Neutrophil (primary cell): ENCODE data around the gene PRR14L.
A peak's percentile ranks its signal among the peaks of the same experiment; 100 is the strongest.

Source experiments
- H3K27ac ChIP-seq: fragments of 200-600 bp; sonication (generic); 2 replicates; pipeline ENCODE4 v1.5.1; 2016; ENCODE audit warnings: mild to moderate bottlenecking, moderate library complexity
- H3K27me3 ChIP-seq: fragments of 200-600 bp; sonication (generic); 2 replicates; pipeline ENCODE4 v1.6.0; 2016; ENCODE audit warnings: mild to moderate bottlenecking
- H3K36me3 ChIP-seq: fragments of 200-600 bp; sonication (generic); 2 replicates; pipeline ENCODE4 v1.5.1; 2017
- H3K4me1 ChIP-seq, 2 experiments: fragments of 200-600 bp in 1 of 2; sonication (generic) in 1 of 2; 1 replicate in 1 of 2; 2 replicates in 1 of 2; pipeline versions ENCODE4 v1.5.1 to v1.6.1; 2013 to 2016; ENCODE audit warnings: low read depth in 1 of 2, low read length in 1 of 2, mild to moderate bottlenecking in 1 of 2, moderate library complexity in 1 of 2; ENCODE audit not compliant: control insufficient read depth in 1 of 2, insufficient read depth in 1 of 2
- H3K4me3 ChIP-seq, 2 experiments: fragments of 200-600 bp in 1 of 2; sonication (generic) in 1 of 2; 1 replicate in 1 of 2; 2 replicates in 1 of 2; pipeline ENCODE4 v1.5.1; 2013 to 2016; ENCODE audit warnings: low read depth in 1 of 2, low read length in 1 of 2, mild to moderate bottlenecking in 1 of 2, moderate library complexity in 1 of 2
- H3K9me3 ChIP-seq: fragments of 200-600 bp; sonication (generic); 2 replicates; pipeline ENCODE4 v1.5.1; 2016
- CTCF ChIP-seq: fragments of 200-600 bp; sonication (generic); IDR thresholded peaks from 2 replicates; pipeline ENCODE4 v1.5.1; 2016; ENCODE audit warnings: antibody characterized with exemption

PRR14L gene

GRCh38 chr22:31647066-31647465, 102.9 kb downstream of the PRR14L start:
- no peaks in the 10 kb centered on the region for H3K9me3 ChIP-seq
- no peak overlapping the region for H3K27ac ChIP-seq
- no peak overlapping the region for H3K4me3 ChIP-seq
- no peaks in the 10 kb centered on the region for H3K27me3 ChIP-seq
- no peaks in the 10 kb centered on the region for H3K36me3 ChIP-seq
- no peak for TF ChIP-seq CTCF
- peaks cover 32 to 34% of the 10 kb centered on the region in 2 experiments for H3K4me1 ChIP-seq

- no peaks in the 10 kb centered on the region for H3K9me3 ChIP-seq
- no peaks in the 10 kb centered on the region for H3K36me3 ChIP-seq
- no peak overlapping the region for H3K27ac ChIP-seq
- H3K27me3 ChIP-seq: no peaks in the 10 kb centered on the region
- no peak for TF ChIP-seq CTCF
- peaks cover 38 to 41% of the 10 kb centered on the region in 2 experiments for H3K4me1 ChIP-seq
- no peak overlapping the region for H3K4me3 ChIP-seq
Observed at GRCh38 chr22:31646186-31647019, 103.5 kb downstream of the PRR14L start.

DNA sequence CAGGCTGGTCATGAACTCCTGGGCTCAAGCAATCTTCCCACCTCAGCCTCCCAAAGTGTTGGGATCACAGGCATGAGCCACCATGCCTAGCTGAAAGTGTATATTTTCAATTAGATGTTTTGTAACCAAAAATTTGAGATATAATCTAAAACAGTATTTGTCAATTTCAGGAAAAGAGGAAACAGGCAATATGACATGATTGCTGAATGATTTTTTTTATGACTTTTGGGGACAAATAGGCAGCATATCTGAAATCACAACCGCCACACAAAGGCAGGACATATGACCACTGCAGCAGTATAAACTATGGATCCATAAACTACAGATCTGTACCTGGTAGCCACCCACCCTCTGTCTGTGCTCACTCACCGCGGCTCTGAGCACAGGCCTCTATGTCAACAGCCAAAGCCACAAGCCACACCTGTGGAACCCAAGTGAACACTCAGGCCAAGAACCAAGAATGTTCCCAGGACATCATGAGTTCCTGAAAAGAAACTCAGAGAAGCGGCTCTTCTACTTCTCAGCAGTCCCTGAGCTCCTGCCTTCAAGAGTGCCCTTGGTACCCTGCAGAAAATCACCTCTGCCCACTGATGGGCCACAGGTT, 110.4 kb downstream of the PRR14L start:
- Histone ChIP-seq H3K27me3 (no peaks in the 10 kb centered on the region), H3K27ac (peak overlapping the region; percentile 100), H3K9me3 (no peaks in the 10 kb centered on the region), H3K4me3 (peak overlapping the region; percentile 88 to 98), H3K36me3 (peaks cover 11% of the 10 kb centered on the region), H3K4me1 (peaks cover 79 to 89% of the 10 kb centered on the region in 2 experiments)
- TF ChIP-seq CTCF: no peak

DNA sequence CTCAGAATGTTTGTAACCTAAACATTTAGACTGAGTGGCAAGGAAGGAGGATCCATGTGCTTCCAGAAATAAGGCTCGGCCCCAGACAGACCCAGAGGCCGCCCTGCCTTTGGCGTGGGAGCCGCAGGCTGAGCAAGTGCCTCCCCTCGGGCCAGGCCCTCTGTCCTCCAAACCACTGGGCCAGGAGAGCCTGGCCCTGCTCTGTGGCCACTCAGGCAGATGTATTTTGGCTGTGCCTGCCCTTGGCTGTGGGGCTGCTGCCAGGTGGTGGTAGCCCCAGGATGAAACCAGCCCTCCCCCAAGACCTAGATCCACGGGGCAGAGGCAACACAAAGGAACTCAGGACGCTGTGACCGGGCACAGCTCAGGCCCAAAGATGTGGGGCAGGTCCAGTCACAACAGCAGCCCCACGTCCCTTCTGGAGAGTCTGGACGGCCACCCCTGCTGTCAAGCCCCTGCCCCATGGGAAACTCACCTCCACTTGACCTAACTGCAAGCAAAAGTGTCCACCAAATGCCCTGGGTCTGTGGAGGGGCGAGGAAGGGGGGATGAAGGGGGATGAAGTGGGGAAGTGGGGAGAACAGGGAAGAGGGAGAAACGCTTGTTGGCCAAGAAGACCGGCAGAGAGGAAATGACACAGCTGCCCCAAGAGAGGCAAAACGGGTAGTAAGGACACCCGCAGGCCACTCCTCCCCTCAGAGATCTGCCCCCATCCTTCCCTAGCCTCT, 111.9 kb downstream of the PRR14L start:
- no peaks in the 10 kb centered on the region for H3K27me3 ChIP-seq
- peaks cover 84 to 93% of the 10 kb centered on the region in 2 experiments for H3K4me1 ChIP-seq
- no peaks in the 10 kb centered on the region for H3K9me3 ChIP-seq
- peaks cover 20% of the 10 kb centered on the region for H3K36me3 ChIP-seq
- peak; percentile 32 for TF ChIP-seq CTCF
- peak overlapping the region; percentile 100 for H3K27ac ChIP-seq
- H3K4me3 ChIP-seq: peak overlapping the region; percentile 88 to 98

GRCh38 chr22:31637447-31637890, 112.5 kb downstream of the PRR14L start:
- no peaks in the 10 kb centered on the region for H3K27me3 ChIP-seq
- TF ChIP-seq CTCF: peak; percentile 86
- peaks cover 82 to 93% of the 10 kb centered on the region in 2 experiments for H3K4me1 ChIP-seq
- no peaks in the 10 kb centered on the region for H3K9me3 ChIP-seq
- H3K36me3 ChIP-seq: peaks cover 26% of the 10 kb centered on the region
- peak overlapping the region; percentile 88 to 98 for H3K4me3 ChIP-seq
- peak overlapping the region; percentile 100 for H3K27ac ChIP-seq
